Islet precursor cell (in vitro differentiated cells): Measurements from ENCODE around the gene ELF2.
"Not testable (repeated sequence)": the region's sequence is repeated elsewhere in the genome, so short reads cannot be mapped to it uniquely, and the experiment has no call there.

ENCODE experiments used
- DNase-seq: peaks from one replicate; pipeline ENCODE4 v3.0.0-alpha.2; 2018

The ELF2 gene

GRCh38 chr4:139015948-139016471, 161.0 kb downstream of the ELF2 start:
- DNase-seq = peak; percentile 64

DNA sequence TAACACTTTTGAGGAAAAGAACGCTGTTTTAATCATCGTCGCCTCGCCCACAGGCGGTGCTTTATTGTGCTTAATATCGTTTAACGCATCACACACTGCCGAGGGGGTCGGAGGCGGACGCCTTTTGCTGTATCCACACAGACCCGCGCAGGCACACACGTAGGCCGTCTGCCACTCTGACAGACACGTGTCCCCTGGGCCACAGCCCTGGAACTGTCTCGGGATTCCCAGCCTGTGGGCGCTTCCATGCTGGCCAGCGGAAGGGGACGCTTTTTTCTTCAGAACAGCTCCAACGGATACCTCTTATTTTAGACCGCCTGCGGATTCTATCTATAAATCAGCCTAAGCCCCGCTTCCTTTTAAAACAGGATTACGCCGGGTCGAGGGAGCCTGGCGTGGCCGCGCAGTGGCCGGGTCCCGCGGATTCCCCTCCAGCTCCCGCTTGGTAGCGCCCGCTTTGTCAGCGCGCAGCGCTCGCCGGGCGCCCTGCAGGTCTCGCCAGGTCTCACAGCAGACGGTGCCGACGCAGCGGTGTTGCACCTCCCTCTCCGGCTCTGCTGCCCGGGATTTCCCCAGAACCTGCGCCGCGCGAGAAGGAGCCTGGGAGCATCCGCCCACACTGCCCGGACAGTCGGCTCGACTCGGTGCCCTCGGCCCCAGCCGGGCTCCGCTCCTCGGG, 161.6 kb downstream of the ELF2 start, which contains the start of gene NOCT:
Gene NOCT (plus strand): TSS at position 513 of the 679 bp plus-strand sequence. CDS start 201 bp downstream, outside the sequence.
- DNase-seq = peak; percentile 96

DNA sequence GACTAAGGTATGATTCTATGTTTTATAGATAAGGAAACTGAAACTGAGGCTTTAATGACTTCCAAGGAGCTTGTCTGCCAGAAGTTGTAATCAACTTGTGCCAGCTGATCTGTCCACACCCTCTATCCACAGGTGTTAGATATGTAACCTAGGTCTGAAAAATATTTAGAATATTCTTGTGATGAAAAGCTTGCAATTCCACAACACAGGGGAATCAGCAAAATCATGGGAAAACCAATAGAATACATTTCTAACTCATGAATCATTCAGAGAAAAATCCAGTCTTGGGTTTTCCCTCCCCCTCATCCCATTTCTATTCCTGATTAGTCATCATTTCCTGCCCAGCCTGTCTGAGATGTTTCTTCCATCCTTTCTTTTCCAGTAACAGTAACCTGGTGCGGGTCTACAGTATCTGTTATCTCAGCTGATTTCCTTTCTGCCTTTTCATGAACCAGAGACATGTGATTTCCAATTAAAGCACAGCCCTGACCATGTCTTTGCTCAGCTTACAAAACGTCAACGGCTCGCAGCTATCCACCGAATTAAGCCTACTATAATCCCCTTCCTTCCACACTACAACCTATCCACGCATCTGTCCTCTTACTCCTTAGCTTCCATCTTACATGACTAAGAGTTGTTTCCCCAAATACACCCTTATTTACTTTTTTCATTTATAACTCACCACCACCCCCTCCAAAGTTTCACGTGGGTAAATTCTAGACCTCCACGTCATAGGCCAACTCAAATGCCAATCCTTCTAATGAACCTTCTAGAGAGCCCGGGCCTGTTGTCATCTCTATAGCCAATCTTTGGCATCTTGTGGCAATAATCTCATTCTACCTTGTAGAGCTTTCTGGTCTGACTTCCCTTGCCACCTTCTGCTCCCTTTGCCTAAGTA, 162.4 kb downstream of the ELF2 start:
- DNase-seq = peak; percentile 80

GRCh38 chr4:139011225-139011950, 165.6 kb downstream of the ELF2 start:
- no peak for DNase-seq

GRCh38 chr4:139009702-139010101, 167.3 kb downstream of the ELF2 start:
- DNase-seq = no peak

GRCh38 chr4:139008278-139008677, 168.7 kb downstream of the ELF2 start:
- not testable (repeated sequence) for DNase-seq

GRCh38 chr4:139007640-139008039, 169.4 kb downstream of the ELF2 start:
- no peak for DNase-seq
